22Rv1 (cell line): Measurements from ENCODE around the gene BMS1.

ENCODE experiments used
- H3K27ac ChIP-seq: fragments of 450-650 bp; 2 replicates; pipeline ENCODE4 v1.5.1; 2017
- CTCF ChIP-seq: fragments of 450-650 bp; IDR thresholded peaks from 2 replicates; pipeline ENCODE4 v1.5.1; 2017; ENCODE audit warnings: mild to moderate bottlenecking
- ZFX ChIP-seq: fragments of 450-650 bp; IDR thresholded peaks from 2 replicates; pipeline ENCODE4 v1.6.1; 2017; ENCODE audit warnings: antibody characterized with exemption, borderline replicate concordance

BMS1 gene

GRCh38 chr10:42768581-42769152 is 13.9 kb upstream of the BMS1 start:
- H3K27ac ChIP-seq, result no peak overlapping the region
- TF ChIP-seq CTCF, result no peak
- no peak for TF ChIP-seq ZFX

GRCh38 chr10:42769173-42769572 is 13.4 kb upstream of the BMS1 start:
- no peak overlapping the region for H3K27ac ChIP-seq
- TF ChIP-seq CTCF (no peak), ZFX (no peak)

GRCh38 chr10:42769673-42770072 is 12.9 kb upstream of the BMS1 start:
- no peak for TF ChIP-seq ZFX
- TF ChIP-seq CTCF, result no peak
- H3K27ac ChIP-seq, result peak overlapping the region; percentile 31; the same call in 1 of the 2 replicates

- TF ChIP-seq ZFX (no peak), CTCF (no peak)
- H3K27ac ChIP-seq, result no peak overlapping the region
Measured at GRCh38 chr10:42776681-42777080, 5.9 kb upstream of the BMS1 start.

GRCh38 chr10:42780456-42780855 is 2.1 kb upstream of the BMS1 start:
- TF ChIP-seq ZFX (no peak), CTCF (no peak)
- H3K27ac ChIP-seq, result no peak overlapping the region

GRCh38 chr10:42781893-42782445 is 626 bp upstream of the BMS1 start:
- TF ChIP-seq ZFX (no peak), CTCF (no peak)
- H3K27ac ChIP-seq, result peak overlapping the region; percentile 89

GRCh38 chr10:42783181-42783549 is 570 bp downstream of the BMS1 start:
- peak overlapping the region; percentile 89 for H3K27ac ChIP-seq
- no peak for TF ChIP-seq CTCF
- TF ChIP-seq ZFX, result no peak
